Measurements from ENCODE around the gene SMARCD1.
"Not testable (repeated sequence)": the region's sequence is repeated elsewhere in the genome, so short reads cannot be mapped to it uniquely, and the experiment has no call there.

SMARCD1 gene

DNA sequence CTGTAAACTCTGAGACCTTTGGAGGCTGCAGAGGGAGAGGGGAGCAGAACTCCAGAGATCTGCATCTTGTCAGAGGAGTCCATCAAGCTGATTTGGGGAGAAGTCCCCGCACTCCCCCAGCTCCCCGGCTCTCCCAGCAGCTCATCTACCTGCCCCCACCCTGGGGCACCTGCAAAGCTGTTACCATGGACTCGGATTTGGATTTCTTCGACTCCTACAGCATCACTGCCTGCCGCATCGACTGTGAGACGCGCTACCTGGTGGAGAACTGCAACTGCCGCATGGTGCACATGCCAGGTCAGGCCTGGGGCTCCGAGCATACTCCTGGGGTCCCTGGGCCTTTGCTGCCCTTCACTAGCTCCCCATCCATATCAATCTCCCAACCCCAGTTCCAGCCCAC, 6.9 kb upstream of the SMARCD1 start:
- DNase-seq, result no peak

DNA sequence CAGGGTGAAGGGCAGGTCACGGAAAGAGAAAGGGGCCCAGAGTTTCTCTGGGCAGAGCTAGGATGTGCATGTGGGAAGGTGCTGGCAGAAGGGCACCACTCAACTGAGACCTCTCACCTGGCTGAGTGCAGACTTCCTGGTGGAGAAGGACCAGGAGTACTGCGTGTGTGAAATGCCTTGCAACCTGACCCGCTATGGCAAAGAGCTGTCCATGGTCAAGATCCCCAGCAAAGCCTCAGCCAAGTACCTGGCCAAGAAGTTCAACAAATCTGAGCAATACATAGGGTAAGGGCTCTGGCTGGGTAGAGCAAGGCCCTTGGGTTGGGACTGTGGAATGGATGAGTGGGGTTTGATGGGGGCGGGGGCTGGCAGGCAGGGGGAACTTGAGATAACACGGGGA, 5.4 kb upstream of the SMARCD1 start:
- no peak for DNase-seq

DNA sequence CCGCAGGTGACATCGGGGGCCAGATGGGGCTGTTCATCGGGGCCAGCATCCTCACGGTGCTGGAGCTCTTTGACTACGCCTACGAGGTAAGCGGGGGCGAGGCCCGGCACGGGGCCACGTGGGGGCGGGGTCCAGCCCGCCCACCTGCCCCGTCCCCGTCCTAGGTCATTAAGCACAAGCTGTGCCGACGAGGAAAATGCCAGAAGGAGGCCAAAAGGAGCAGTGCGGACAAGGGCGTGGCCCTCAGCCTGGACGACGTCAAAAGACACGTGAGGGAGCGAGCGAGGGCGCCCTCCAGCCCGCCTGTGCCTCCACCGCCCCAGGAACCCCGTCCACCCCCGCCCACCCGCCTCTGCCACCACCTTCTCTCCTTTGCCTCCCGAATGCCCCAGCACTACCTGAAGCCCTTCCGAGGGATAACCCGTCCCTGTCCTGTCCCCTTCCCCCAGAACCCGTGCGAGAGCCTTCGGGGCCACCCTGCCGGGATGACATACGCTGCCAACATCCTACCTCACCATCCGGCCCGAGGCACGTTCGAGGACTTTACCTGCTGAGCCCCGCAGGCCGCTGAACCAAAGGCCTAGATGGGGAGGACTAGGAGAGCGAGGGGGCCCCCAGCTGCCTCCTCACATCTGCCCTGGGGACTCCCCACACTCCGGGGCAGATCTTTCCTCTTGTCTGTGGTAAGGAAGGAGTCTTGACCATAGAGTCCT, 3.9 kb upstream of the SMARCD1 start:
- no peak for DNase-seq

DNA sequence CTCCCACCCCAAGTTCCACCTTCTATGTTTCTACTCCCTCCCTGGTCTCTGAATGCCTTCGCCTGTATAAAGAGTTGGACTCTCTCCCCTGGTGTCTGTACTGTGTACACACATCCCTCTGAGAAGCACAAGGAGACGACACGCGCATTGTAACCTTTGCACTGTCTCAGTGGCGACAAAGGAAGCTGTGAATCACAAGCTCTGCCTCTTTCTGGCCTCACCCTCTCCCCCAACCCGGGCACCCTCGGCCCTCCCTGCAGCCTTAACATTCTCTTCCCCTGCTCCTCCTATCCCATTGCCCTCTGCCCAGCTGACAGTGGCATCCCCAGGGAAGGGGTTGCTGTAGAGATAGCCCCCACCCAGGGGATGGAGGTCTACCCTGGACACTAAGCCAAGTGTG, 2.5 kb upstream of the SMARCD1 start:
- no peak for DNase-seq

DNA sequence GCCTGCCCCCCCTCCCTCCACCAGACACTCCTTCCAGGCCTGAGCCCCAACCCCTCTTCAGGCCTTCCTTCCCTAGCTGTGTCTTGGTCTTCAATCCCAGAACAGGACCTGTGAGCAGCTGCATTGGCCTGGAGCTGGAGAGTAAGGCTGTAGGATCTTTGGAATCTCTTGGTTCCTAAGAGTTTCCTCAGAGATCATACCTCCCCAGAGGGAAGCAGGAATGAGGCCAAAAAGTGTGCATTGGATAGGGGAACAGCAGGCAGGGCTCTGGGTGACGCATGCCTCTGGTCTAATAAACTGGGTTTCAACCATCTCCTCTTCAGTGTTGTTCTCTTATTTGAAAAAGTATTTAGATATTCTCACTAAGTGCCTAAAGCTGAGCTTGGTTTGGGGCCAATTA, 1.8 kb upstream of the SMARCD1 start:
- no peak for DNase-seq

DNA sequence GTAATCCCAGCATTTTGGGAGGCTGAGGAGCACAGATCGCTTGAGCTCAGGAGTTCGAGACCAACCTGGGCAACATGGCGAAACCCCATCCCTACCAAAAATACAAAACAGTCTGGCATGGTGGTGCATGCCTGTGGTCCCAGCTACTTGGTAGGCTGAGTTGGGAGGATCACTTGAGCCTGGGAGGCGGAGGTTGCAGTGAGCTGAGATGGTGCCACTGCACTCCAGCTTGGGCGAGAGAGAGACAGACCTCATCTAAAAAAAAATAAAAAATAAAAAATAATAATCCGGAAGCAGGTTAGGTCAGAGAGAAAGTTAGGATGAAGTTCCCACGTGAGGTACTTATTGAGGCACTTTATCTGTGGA, 750 bp upstream of the SMARCD1 start:
- not testable (repeated sequence) for DNase-seq

DNA sequence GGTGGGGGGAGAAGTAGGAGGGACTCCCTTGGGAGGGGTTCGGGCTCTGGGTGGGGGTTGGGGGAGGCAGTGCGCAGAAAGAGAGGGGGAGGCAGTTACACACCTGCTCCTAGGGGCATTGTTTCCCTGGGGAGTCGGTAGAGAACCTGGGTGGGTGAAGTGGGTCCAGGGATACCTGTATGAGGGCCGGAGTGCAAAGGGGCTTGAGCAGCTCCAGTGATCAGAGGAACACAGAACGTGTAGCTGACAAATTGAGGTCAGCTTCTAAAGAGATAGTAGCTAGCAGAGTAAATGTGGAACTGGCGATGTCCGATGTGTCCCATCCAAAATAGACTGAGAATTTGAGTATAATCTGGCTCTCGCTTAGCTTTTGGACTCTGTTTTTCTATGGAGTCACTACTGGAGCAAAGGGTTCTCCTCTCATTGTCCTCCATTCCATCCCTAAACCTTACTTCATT, 502 bp downstream of the SMARCD1 start:
- no peak for DNase-seq

DNA sequence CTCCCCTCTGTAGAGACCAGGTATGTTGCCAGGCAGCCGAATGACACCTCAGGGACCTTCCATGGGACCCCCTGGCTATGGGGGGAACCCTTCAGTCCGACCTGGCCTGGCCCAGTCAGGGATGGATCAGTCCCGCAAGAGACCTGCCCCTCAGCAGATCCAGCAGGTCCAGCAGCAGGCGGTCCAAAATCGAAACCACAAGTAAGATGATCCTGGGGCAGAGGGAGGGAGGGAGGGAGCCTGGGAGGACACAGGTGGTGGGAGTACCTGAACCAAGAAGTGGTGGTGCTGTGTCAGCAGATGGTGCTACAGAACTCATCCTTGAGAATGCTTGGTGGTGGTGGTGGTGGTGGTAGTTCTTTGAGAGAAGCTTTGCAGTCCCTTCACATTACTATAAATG, 1.0 kb downstream of the SMARCD1 start:
- no peak for DNase-seq

DNA sequence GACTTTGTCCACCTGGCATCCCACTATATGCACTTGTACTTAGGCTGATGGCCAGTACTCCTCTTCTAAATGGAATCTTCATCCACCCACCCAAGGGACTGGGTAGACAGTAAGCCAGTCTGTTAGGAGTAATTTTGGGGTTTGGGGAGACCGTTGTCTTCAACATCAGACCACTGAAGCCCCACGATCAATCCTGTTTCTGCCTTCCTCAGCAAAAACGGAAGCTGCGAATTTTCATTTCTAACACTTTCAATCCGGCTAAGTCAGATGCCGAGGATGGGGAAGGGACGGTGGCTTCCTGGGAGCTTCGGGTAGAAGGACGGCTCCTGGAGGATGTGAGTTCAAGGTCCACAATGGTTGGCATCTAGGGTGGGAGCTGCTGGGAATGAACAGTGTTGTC, 2.0 kb downstream of the SMARCD1 start:
- no peak for DNase-seq

DNA sequence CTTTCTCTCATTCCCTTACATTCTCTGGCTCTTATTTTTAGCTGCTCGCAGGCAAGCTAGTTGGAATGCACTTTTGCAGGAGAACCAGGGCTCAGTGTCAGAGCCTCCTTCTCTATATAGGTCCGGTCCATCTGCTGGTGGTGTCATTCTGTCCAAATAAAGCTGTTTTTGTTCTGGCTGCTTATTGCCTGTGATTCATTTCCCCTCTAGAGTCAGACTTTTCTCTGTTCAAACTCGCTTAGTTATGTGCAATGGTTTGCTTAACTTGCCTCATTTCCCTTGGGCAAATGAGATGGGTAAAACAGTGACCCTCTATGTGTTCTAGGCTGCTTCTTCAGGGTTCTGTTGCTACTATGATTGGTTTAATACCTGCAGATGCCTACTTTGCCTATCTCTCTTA, 2.9 kb downstream of the SMARCD1 start:
- no peak for DNase-seq

DNA sequence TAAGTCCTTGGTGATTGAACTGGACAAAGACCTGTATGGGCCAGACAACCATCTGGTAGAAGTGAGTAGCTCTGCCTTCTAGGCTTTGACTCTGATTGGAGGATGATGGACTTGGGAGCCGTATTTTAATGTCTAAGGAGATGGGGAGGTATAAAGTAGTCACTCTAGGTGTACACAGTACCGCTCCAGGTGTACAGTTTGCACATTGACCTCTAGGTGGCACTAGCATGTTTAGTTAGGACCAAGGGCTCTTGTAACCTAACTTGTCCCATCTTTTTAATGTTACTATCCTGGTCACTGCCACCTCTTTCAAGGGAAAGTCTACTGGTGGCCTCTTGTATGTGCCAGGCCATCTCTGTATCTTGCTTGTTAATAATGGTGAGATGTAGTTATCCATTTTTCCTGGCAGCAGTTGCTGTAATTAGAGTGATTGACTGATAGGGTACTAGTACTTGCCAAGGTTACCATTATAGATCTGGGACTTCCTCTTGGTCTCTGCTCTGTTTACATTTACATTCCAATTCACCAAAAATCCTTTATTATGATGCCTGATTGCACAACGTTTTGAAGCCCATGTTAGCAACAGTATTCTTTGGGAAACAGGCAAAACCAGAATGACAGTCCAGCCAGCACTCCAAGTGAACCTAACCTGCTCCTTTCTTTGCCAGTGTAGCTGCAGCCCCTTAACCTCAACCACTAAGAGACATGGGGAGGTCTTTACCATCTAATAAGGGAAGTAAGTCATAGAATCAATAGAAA, 3.6 kb downstream of the SMARCD1 start:
- DNase-seq, result peak; percentile 13

DNA sequence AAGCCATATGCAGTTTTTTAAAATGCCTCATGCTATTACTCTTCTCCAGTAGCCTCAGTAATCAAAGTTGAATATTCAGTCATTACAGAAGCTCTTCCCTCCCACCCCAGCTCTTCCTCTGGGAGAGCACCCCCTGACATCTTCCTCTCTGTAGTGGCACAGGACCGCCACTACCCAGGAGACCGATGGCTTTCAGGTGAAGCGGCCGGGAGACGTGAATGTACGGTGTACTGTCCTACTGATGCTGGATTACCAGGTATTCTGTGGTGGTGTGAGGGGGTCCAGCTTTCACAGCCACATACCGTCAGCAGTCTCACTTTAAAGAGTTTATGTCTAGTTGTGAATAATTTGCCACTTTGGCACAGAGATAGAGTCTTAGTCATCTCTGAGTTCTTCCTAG, 4.6 kb downstream of the SMARCD1 start:
- DNase-seq, result no peak

DNA sequence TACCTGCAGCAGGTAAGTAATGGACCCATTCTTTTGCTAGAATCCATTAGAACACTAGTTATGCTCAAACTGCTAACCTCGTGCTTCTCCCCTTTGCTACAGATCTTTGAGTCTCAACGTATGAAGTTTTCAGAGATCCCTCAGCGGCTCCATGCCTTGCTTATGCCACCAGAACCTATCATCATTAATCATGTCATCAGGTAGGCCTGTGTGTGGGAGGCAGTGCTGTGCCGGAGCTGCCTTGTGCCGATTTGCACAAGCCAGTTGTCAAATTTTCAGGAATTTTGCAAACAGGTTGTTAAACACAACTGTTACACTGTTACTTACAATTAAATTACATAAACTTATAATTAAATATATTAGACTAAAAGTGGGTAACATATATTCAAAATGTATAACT, 5.2 kb downstream of the SMARCD1 start:
- no peak for DNase-seq

DNA sequence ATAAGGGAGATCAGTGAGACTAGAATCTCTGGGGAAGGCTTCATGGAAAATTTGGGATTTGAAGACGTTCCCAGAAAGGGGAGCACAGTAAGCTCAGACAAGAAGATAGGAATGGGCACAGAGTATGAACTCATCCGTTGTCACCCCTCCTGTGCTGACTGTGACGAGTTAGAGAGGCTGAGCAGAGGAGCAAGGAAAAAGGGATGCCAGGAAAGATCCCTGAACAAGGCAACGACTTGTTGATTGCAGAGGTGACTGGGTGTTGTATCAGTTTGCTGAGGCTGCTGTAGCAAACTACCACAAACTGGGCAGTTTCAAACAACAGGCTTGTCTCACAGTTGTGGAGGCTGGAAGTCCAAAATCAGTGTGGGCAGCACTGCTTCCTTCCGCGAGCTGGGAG, 12.8 kb downstream of the SMARCD1 start:
- no peak for DNase-seq

DNA sequence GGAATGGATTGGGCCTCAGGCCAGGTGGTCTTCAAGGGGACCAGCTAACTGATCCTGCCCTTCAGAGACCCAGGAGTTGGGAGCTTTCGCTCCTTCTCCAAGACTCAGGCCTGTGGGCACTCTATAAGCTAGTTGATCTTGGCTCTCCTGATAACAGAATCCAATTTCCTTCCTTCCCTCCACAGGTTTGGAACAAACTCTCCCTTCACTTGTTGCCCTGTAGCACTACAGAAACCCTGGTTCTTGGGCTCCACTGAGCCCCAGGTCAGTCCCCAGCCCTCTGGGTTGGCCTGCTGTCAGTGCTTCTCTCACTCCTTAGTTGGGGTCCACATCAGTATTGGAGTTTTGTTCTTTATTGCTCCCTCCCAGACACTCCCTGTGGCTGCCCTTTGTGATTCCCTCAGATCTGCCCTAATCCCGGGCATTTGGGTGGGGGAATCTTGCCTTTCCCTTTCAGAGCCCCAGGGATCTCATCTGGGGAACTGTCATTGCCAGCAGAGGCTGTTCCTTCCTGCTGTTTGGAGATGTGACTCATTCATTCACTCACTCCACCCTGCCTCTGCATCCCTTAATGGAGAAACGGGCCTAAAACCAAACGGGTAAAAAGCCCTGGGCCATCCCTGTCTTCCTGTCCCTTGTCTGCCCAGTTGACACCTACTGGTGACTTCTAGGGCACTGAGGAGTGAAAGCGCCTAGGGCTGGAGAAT, 14.3 kb downstream of the SMARCD1 start:
- no peak for DNase-seq

DNA sequence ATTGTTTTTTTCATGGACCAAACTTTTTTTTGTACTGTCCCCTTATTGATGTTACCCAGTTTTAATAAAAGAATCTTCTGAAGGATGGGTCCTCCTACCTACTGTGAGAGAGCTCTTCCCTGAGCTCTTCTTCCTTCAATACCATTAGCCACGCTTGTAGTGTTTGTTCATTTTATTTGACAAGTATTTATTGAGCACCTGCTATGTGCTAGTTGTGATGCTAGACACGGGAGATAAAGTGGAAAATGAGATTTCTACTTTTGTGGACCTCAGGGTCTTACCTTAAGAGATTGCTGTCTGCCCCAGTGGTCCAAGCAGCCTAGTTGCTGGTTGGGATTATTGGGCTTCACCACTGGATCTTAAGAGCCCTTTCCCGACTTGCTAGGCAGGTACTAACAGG, 15.4 kb downstream of the SMARCD1 start:
- DNase-seq, result no peak

DNA sequence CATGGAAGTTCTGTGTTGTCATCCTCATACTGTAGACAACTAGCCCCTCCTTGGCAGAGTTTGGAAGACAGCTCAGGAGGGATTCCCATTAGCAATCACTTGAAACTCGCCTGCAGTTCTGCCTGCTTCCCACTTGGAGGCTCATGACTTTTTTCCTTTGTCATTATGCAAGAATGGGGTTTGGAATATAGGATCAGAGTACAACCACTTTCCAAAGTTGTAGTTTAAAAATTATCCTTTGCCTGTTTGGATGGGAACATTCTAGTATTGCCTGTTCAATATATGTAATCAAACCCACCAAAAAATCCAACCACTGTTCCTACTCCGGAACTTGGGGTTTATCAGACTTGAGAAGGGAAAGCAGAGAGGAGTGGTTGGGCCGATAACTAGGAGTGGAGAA, 16.5 kb downstream of the SMARCD1 start:
- DNase-seq, result no peak

DNA sequence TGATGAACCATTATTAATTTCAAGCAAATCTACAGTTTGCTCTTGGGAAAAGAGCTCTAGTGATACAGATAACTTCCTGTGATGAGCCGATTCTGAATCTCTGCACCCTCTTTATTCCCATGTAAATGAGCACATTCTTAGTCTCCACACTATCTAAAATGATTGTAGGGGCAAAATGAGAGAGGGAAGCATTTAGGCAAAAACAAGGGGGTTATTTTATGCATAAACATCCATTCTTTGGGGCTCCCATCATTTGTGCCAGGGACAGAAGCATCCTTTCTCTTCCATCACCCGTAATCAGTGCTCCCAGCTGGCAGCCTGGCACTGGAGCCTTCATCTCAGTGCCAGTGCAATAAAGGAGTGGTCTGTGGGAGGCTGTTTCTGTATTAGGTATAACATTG, 17.0 kb downstream of the SMARCD1 start:
- DNase-seq, result no peak

DNA sequence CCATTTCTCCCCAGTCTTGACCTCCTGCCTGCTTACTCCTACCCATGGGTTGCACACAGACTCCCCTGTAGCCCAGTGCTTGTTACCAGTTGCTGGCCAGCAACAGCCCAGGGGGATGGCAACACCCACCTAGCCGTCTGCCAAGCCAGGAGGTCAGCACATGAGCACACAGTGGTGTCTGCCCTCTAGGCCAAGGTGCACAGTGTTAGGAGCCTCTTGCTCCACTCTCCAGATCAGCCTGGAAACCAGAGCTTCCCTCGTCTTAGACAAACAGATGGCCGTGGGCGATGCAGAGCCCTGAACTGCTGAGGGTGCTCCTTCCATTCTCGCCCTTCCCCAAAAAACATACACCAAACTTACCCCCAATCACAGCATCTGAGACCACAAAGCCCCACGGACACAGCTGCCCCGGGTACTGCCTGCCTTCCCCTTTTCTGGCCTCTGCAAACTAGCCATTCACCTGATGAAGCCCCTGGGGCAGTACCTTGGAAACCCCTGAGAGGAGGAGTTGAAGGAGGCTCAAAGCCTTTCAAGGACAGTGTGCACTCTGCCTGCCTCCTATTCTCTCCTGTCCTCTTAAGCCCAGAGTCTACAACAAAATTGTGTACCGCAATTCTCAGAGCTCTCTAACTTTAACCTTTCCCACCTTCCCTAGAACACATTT, 17.6 kb downstream of the SMARCD1 start:
- no peak for DNase-seq

DNA sequence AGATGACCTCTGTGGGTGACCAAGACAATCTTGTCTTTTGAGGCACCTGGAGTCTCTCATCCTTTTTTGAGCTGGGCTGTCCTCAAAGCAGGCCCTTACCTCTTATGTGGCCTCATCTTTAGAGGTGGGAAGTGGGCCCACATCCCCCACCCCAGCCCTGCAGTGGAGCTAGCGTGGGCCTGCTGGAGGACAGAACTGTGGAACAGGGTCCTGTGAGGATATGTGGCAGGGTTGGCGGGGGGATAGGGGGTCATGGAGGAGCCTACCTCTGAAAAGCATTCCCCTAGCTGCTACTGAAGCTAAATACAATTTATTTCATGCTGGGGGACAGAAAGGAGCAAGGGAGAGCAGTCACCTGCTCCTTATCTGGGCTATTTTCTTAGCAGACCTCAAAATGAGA, 18.2 kb downstream of the SMARCD1 start:
- DNase-seq, result no peak

DNA sequence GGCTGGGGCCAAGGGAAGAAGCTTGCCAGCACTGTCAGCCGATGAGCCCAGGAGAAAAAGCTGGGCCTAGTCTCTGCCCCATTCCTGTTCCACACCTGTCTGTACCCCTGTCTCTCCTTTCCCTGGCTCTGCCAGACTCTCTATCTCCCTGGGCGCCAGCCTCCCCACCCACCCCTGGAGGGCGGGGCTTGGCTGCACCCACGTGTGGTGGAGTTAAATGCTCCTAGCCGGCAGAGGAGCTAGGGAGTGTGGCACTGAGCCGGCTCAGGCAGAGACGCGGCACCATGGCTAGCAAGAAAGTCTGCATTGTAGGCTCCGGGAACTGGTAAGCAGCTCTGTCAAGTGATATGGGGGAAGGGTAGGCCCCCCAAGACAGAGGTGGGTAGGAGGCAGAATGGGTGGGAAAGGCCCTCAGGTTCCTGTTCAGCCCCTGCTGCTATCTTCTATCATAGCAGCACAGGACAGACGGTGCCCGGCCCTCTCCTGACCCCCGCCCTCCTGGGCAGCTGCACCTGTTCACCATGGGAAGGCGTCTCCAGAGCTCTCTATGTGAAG, 18.7 kb downstream of the SMARCD1 start, which contains the start of gene GPD1:
GPD1 (plus strand) TSS at position 242 of the 555 bp plus-strand sequence; CDS start at position 285, 43 bp downstream.
- no peak for DNase-seq

DNA sequence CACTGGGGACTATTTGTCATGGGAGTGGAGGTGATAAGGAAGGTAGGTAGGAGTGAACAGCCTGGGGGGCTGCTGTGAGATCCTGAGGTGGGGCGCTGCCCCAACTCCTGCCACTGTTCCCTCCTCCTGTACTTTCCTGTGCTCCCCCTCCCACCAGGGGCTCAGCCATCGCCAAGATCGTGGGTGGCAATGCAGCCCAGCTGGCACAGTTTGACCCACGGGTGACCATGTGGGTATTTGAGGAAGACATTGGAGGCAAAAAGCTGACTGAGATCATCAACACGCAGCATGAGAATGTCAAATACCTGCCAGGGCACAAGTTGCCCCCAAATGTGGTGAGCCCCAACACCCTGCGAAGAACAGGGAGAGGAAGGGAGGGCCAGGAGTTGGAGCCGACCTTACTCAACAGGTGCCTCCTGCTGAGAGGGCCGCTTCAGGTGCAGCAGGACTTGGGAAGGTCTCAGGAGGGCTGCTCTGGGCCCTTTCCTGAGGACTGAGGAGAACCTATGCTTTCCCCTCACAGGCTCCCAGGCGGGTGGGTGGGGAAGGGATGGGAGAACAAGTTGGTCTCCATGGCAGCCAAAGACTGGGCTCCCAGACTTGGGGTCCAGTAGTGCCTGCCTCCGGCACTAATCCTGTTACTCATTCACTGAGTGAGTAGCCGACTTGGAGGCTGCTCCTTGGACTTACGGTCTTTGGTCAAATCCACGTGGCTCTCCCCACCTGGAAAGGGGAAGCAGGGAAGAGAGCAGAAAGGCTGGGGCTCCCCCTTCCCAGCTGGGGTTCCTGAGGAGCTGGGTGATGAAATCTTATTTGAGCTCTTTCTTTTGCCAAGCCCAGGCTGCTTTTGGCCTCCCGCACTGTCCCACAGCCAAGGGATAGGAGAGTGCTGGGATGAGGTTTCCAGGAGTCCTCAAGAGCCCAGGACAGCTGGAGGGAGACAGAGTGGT, 19.6 kb downstream of the SMARCD1 start:
- DNase-seq, result no peak
